NCI-H1436 (cell line): ENCODE measurements around the gene GPR45.

Source experiments
- DNase-seq: peaks from one replicate; lab custom pipeline; 2025; lab: John Stamatoyannopoulos, UW

Gene GPR45

GRCh38 chr2:105254531-105255210 is 13.1 kb downstream of the GPR45 start:
- no peak for DNase-seq

GRCh38 chr2:105255979-105256378 is 14.4 kb downstream of the GPR45 start:
- DNase-seq = no peak

DNA sequence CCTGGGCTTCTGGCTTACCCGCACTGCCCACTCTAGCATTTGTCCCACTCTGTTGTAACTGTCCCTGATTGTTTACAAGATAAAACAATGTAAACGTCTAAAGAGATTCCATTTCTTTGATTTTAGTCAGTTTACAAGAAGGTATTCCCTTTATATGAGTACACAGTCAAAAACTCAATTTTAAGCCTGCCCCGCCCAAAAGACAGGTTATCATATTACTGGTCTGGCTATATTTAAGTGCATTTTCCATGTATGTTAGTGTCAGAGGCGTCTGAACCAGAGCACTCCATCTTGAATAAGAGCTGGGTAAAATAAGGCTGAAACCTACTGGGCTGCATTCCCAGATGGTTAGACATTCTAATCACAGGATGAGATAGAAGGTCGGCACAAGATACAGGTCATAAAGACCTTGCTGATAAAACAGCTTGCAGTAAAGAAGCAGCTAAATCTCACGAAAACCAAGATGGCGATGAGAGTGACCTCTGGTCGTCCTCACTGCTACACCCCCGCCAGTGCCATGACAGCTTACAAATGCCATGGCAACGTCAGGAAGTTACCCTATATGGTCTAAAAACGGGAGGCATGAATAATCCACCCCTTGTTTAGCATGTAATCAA is 15.0 kb downstream of the GPR45 start:
- DNase-seq = no peak

- no peak for DNase-seq
Observed at GRCh38 chr2:105257981-105258380, 16.4 kb downstream of the GPR45 start.

DNA sequence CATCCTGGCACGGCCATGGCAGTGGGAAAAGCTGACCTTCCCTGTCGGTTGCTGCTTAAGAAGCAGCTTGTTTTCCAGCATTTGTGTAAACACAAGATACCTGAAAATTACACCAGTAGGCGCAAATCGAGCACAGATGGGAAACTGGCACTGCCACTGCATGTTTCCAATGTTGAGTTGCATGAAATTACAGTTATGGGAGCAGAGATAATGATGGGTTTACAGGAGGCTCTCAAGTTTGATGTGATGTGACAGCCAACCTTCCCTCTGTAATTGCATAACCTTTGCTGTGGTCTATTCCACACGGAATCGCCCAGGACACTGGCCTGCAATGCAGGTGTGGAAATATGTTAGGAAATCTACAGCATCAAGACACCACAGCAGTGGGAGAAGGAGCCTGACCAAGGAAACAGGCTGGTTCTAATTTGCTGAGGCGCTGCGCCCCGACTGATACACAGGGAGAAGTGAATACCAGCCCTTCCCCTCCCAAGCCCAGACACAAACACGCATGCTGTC is 17.4 kb downstream of the GPR45 start:
- DNase-seq = no peak

DNA sequence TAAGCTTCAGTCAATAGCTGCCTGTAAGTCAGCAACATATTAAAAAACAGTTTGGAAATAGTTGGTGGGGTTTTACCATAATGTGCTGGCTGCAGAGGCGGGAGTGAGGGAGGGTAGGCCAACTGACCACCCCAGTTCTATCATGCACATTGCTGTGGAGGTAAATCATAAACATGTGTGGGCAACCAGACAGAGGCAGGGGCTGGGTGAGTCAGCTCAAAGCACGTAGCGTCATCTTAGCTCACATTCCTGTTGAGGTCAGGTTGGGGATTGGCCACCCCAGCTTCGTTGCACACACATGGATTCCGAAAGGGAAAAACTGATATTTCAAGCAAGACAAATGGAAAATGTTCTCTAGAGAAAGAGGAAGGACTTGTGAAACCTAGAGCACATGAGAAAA is 19.5 kb downstream of the GPR45 start:
- DNase-seq = no peak

DNA sequence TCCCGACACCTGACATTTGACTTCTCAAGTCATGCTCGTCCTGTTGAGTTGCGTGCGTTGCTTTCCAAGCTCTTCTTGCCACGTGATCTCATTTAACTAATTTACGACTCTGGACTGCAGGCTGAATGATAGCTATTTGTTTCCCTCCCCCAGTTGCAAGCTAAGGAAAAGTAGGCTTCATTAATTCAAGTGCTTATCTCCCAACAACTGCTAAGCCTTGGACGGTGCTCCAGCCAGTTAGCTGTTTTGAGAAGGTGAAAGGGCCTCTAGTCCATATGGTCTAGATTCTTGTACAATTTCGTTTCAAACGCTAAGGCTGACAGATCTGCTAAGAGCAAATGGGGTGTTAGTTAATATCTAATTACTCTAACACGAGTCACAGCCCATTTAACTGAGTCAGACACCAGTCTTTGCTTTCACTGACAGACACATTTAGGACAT is 21.1 kb downstream of the GPR45 start:
- no peak for DNase-seq

- DNase-seq = no peak
Observed at GRCh38 chr2:105269426-105269825, 27.9 kb downstream of the GPR45 start.

- DNase-seq = no peak
Observed at GRCh38 chr2:105271393-105272045, 30.0 kb downstream of the GPR45 start.

DNA sequence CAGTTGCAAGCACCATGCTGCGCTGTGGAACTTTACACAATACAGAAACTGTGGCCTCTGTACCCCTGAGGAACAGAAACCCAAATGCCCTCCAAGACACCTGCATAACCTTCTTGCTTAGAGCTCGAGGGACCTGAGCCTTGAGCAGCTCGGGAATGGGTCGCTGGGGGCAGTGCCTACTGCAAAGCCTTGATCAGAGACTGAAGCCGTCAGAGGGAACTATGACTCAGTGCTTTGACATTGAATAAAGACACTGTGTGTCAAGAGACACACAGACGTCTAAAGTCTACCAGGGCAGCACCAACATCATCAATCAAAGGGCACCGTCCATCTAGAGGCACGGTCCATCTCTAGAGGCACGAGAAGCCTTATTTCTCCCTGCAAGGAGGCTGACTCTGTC is 30.6 kb downstream of the GPR45 start:
- no peak for DNase-seq

DNA sequence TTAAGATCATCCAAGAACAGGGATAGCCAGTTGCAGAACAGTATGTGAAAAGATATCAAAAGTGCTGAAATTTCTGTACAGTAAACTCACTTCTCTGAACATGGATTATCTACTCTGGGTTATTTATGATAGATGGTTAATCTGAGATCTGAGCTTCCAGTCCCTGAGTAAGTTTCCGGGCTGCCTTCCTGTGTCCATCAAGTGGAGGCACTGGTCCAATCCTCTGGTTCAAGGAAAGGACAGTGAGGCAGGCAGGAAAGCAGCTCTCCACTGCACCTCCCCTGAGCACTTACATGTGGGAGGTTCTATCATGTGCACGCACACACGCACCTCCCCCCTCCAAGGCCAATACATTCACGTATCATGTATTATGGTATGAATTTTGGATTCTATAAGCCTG is 32.5 kb downstream of the GPR45 start:
- DNase-seq = no peak

- DNase-seq = no peak
Observed at GRCh38 chr2:105278654-105279053, 37.1 kb downstream of the GPR45 start.

DNA sequence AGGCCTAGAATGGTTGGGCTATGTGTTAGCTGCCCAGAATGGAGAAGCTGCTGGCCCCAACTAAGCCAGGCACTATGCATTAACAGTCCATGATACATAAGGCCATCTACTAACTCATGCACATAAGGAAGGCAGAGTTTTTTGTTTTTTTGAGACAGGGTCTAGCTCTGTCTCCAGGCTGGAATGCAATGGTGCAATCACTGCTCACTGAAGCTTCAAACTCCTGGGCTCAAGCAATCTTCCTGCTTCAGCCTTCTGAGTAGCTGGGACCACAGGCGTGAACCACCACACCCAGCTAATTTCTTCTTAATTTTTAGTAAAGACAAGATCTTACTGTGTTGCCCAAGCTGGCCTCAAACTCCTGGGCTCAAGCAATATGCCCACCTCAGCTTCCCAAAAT is 37.6 kb downstream of the GPR45 start:
- no peak for DNase-seq

DNA sequence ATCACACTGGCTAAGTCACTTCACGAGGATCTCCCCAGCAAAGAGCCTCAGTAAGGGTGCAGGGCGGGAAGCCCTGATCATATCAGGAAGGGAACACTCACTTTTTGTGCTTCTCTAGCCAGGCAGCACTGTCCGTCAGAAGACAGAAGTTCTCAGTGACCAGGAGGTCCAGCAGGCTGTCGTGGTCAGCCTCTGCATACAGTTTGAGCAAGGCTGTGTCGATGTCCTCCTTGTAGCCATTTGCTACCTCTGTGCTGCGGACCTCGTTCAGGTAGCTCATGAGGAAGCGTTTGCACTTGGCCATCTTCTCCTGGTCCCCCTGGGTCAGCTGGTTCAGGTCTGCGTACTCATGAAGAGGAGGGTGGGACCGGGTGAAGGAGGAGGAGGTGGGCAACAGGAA is 38.7 kb downstream of the GPR45 start:
- no peak for DNase-seq

DNA sequence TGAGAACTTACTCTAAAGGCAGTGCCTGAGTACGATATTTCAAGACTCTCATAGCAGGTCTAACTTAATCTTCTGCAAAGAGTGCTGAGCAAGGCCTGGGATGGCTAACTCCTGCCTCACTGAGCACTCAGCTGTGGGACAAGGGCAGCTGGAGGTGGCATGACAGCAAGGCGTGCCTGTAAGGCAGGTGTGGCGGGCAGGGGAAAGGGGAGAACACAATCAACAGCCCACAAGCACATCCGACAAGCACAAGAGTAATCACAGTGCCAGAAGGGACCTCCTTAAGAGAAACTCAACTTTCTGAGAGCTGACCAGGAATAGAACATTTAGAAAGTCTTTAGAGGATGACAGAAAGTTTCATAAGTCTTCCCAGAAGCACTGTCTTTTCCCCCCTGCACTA is 42.0 kb downstream of the GPR45 start:
- DNase-seq = no peak

- no peak for DNase-seq
Observed at GRCh38 chr2:105287692-105288091, 46.1 kb downstream of the GPR45 start.

GRCh38 chr2:105288133-105288532 is 46.6 kb downstream of the GPR45 start:
- DNase-seq = no peak

GRCh38 chr2:105290981-105291660 is 49.6 kb downstream of the GPR45 start:
- no peak for DNase-seq

DNA sequence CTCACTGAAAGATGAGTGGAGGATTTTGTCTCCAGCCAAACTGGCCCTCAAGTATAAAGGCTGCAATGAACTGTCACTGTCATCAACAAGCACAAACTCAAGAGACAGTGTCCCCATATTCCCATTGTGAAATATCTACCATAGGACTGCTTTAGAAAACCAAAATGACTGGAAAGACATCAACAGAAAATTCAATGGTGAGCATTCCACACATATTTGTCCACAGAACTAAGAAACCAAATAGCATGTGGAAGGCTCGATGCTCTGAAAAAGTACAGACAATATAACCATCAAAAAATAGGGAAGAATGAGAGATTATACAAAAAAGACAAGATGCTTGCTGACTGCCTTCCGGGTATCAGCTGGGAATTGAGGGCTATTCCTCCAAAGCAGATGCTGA is 50.4 kb downstream of the GPR45 start:
- no peak for DNase-seq
